K562 (cell line): Measurements from ENCODE around the gene HMCES. TPM values are rescaled to one million over a fixed set of nuclear protein-coding genes. Genes with fewer than 3 reads are reported as not detected.
"Not testable (repeated sequence)": the region's sequence is repeated elsewhere in the genome, so short reads cannot be mapped to it uniquely, and the experiment has no call there.

ENCODE experiments used
- ATAC-seq: fragments of 200-7000 bp; cut with Tn5 transposase; 3 replicates; pipeline ENCODE4 v1.9.1; 2020; ENCODE audit warnings: moderate library complexity
- BruUV-seq: library from RNA; stranded (reverse); fragments of 400-500 nt; replicated peaks from 2 replicates; lab custom pipeline; 2021; lab: Mats Ljungman, UMichigan
- CTCF ChIA-PET: fragments of 300-600 bp; formaldehyde crosslinking; extraction: SDS; loops from one replicate; lab custom pipeline; 2021; ENCODE audit warnings: low intra/inter-chr PET ratio; lab: Yijun Ruan, JAX
- POLR2A ChIA-PET: fragments of 300-600, 350-650 bp; sonication (Branson Sonifier 250); formaldehyde crosslinking; extraction: SDS; loops from one replicate; lab custom pipeline; 2021; ENCODE audit warnings: antibody characterized with exemption, inconsistent platforms; lab: Yijun Ruan, JAX
- DNase-seq, 4 experiments: peaks; one replicate each; pipeline versions ENCODE4 v3.0.0 to v3.0.0-alpha.2; 2011 to 2018; ENCODE audit warnings: low spot score in 3 of 4, mixed read lengths in 3 of 4; ENCODE audit errors: extremely low read depth in 1 of 4
- FAIRE-seq: peaks from 2 replicates; lab custom pipeline; 2011; peaks lifted over from hg19 to GRCh38; lab: Jason Lieb, UNC
- H2AFZ ChIP-seq: 2 replicates; pipeline ENCODE4 v1.6.0; 2011; ENCODE audit warnings: low read depth, low read length, control low read depth, inconsistent platforms
- H3K27ac ChIP-seq: fragments of 200-600 bp; 3 replicates; pipeline ENCODE4 v1.8.0; 2011; ENCODE audit warnings: low read depth, mild to moderate bottlenecking, control low read depth, inconsistent platforms, low read length, moderate library complexity, mixed read lengths; ENCODE audit errors: extremely low read depth
- H3K27me3 ChIP-seq, 2 experiments: fragments of 300-600 bp in 1 of 2; 2 replicates in 1 of 2; 3 replicates in 1 of 2; pipeline versions ENCODE4 v1.6.0 to v1.8.0; 2011; ENCODE audit warnings: inconsistent platforms in 2 of 2, low read length in 2 of 2, mild to moderate bottlenecking in 1 of 2, mixed read lengths in 1 of 2, moderate library complexity in 1 of 2; ENCODE audit not compliant: control insufficient read depth in 2 of 2, insufficient read depth in 2 of 2
- H3K36me3 ChIP-seq: fragments of 300-600 bp; 3 replicates; pipeline ENCODE4 v1.8.0; 2011; ENCODE audit warnings: mild to moderate bottlenecking, low read length, inconsistent platforms; ENCODE audit not compliant: control insufficient read depth, insufficient read depth
- H3K4me1 ChIP-seq, 2 experiments: fragments of 200-600 bp in 1 of 2; replicated peaks in 1 of 2; 2 replicates in 1 of 2; 3 replicates in 1 of 2; pipeline versions ENCODE4 v1.5.1 to v1.8.0; 2011; ENCODE audit warnings: inconsistent platforms in 2 of 2, low read length in 2 of 2, mild to moderate bottlenecking in 1 of 2, mixed read lengths in 1 of 2, moderate library complexity in 1 of 2; ENCODE audit not compliant: control insufficient read depth in 2 of 2, insufficient read depth in 2 of 2
- H3K4me2 ChIP-seq: 2 replicates; pipeline ENCODE4 v1.6.1; 2011; ENCODE audit warnings: low read length, control low read depth, inconsistent platforms, mixed read lengths; ENCODE audit not compliant: insufficient read depth
- H3K4me3 ChIP-seq: fragments of 200-600 bp; sonication (generic), shearing (Covaris generic); 2 replicates; pipeline ENCODE4 v1.5.1; 2016; ENCODE audit warnings: control low read depth, inconsistent platforms
- H3K79me2 ChIP-seq: fragments of 200-600 bp; 3 replicates; pipeline ENCODE4 v1.8.0; 2011; ENCODE audit warnings: low read length, inconsistent platforms; ENCODE audit not compliant: control insufficient read depth, insufficient read depth
- H3K9ac ChIP-seq, 2 experiments: 2 replicates each; pipeline versions ENCODE4 v1.6.0 to v1.6.1; 2011; ENCODE audit warnings: low read depth in 2 of 2, low read length in 2 of 2, control low read depth in 1 of 2, inconsistent platforms in 1 of 2, mild to moderate bottlenecking in 1 of 2, mixed read lengths in 1 of 2; ENCODE audit not compliant: insufficient read depth in 1 of 2
- H3K9me1 ChIP-seq: one replicate; pipeline ENCODE4 v1.6.0; 2011; ENCODE audit warnings: inconsistent platforms, mild to moderate bottlenecking, low read length, moderate library complexity; ENCODE audit not compliant: control insufficient read depth, insufficient read depth
- H3K9me3 ChIP-seq: replicated peaks from 2 replicates; pipeline ENCODE4 v1.5.1; 2011; ENCODE audit warnings: low read depth, low read length, inconsistent platforms; ENCODE audit not compliant: control insufficient read depth, insufficient read depth
- H4K20me1 ChIP-seq: replicated peaks from 2 replicates; pipeline ENCODE4 v1.6.1; 2011; ENCODE audit warnings: low read length, inconsistent platforms, mixed read lengths; ENCODE audit not compliant: control insufficient read depth, insufficient read depth
- U2AF2 ChIP-seq: fragments of 200-400 bp; formaldehyde crosslinking; optimal IDR thresholded peaks from 2 replicates; pipeline ENCODE3; 2017; ENCODE audit warnings: low read depth, mild to moderate bottlenecking, low read length
- ZBTB33 ChIP-seq: sonication (generic); formaldehyde crosslinking; IDR thresholded peaks from 2 replicates; pipeline ENCODE4 v1.8.1; 2023; ENCODE audit warnings: mild to moderate bottlenecking, missing genetic modification reagents
- ZNF263 ChIP-seq: sonication (generic); formaldehyde crosslinking; IDR thresholded peaks from 2 replicates; pipeline ENCODE4 v1.8.0; 2022; ENCODE audit warnings: mild to moderate bottlenecking, missing genetic modification reagents, borderline replicate concordance
- WGBS: fragments of 100-300 bp; shearing (Covaris generic); methylation state at CpG from one replicate; pipeline ENCODE4 v1.1.6; 2016; ENCODE audit warnings: low coverage, mixed read lengths; ENCODE audit not compliant: insufficient coverage; ENCODE audit errors: missing lambda C conversion rate; 5-methylcytosine and 5-hydroxymethylcytosine counted together
- in situ Hi-C: fragments of 300-500 bp; cut with MboI; formaldehyde crosslinking; loops from 4 replicates; pipeline ENCODE4 v1.15.0; 2018; ENCODE audit warnings: inconsistent platforms, mixed read lengths
- intact Hi-C: fragments of 100-400 bp; cut with micrococcal nuclease; formaldehyde crosslinking; loops from 2 replicates; pipeline ENCODE4 v1.14.2; 2022
- polyA plus RNA-seq, 8 experiments: library from polyadenylated mRNA; depleted of rRNA in 4 of 8; stranded (reverse) in 5 of 8; unstranded in 3 of 8; fragments of >200 nt; fragmentation: Nextera tagmentation in 2 of 8; fragmentation: Illumina TruSeq in 1 of 8; extraction: Ambion mirVana in 2 of 8; extraction: Trizol in 1 of 8; gene quantifications; 2 replicates each; pipeline versions ENCODE4 v1.2.1 to v1.2.3, GENCODE V29; 2011 to 2014; ENCODE audit warnings: inconsistent platforms in 1 of 8, missing spikeins in 1 of 8
- total RNA-seq, 7 experiments: library from RNA; depleted of rRNA in 6 of 7; stranded (reverse); fragments of >200 nt in 6 of 7; fragmentation: Illumina TruSeq in 2 of 7; extraction: Trizol in 2 of 7; gene quantifications; 2 replicates each; pipeline versions ENCODE4 v1.2.1 to v1.2.3, GENCODE V29; 2011 to 2021; ENCODE audit warnings: low replicate concordance in 1 of 7

HMCES gene
- total and polyA plus RNA-seq, 9 of the 15 experiments (the other 6 are each of a cell fraction or from before 2014, with no cell fraction given) = 18.8 to 45.3 (median 24.8) TPM

DNA sequence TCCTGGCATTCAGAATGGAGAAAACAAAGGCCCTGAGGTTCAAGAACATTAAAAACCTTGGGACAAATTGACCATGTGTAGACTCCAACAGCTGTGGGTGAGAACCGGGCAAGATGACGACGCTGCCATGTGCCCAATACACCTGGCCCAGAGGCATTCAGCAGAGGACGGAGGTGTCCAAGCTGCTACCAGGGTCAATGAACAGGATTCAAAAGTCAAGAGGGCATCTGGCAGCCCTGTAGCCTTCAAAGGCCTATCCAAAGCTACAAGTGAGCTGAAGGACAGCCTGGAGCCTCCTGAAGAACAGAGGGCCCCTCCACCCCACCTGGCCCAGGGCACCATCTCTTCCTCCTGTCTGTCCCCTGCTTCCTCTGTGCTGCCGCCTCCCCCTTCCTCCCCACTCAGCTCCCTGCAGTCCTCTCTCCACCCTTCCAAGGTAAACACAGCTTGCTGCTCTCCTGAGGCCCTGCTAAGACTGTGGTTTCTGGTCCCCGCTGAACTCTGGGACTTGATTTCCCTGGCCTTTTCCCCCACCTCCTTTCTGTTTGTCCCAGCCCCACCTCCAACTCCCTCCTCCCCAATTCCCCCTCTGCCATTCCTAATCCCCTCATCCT is 57.5 kb downstream of the HMCES start:
- Histone ChIP-seq H3K4me1 (peaks cover 3 to 4% of the 10 kb centered on the region in 2 experiments; a peak in 3 of 5 replicates), H3K9me1 (no peaks in the 10 kb centered on the region), H3K9me3 (no peaks in the 10 kb centered on the region), H3K79me2 (no peaks in the 10 kb centered on the region), H4K20me1 (no peaks in the 10 kb centered on the region), H3K27ac (no peak overlapping the region), H3K4me3 (no peak overlapping the region), H3K9ac (no peak overlapping the region; a peak in 1 of 4 replicates), H3K4me2 (no peak overlapping the region), H3K36me3 (no peaks in the 10 kb centered on the region), H3K27me3 (no peaks in the 10 kb centered on the region), H2AFZ (0 out of 2 replicates have a peak overlapping the region, but pooled peaks have one; percentile 8)
- TF ChIP-seq ZNF263 (CRISPR knock-in tag) = peak; percentile 72; the same call in 1 of the 2 replicates
- TF ChIP-seq U2AF2 = no peak
- no peak for TF ChIP-seq ZBTB33 (CRISPR knock-in tag)
- no TSS peak for BruUV-seq
- FAIRE-seq (no peak), ATAC-seq (no peak), DNase-seq (no peak)
- intact Hi-C loops (no loop called here), in situ Hi-C loops (no loop called here)
- 22% methylated on average over 4 of the region's 6 CpGs for whole genome bisulfite sequencing
- ChIA-PET POLR2A (interaction anchor here (0.8 kb wide), 1 partner anchor 20 kb away, joined by 4 read pairs; a partner anchor contains a TSS), CTCF (no interaction called here)

- CTCF ChIA-PET = not testable (repeated sequence)
These were observed 59.0 kb downstream of the HMCES start for GRCh38 chr3:129337719-129338118.

DNA sequence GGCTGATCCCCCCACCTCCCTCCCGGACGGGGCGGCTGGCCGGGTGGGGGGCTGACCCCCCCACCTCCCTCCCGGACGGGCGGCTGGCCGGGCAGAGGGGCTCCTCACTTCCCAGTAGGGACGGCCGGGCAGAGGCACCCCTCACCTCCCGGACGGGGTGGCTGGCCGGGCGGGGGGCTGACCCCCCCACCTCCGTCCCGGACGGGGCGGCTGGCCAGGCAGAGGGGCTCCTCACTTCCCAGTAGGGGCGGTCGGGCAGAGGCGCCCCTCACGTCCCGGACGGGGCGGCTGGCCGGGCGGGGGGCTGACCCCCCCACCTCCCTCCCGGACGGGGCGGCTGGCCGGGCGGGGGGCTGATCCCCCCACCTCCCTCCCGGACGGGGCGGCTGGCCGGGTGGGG is 60.5 kb downstream of the HMCES start:
- in situ Hi-C loops, H3K79me2 ChIP-seq, H3K36me3 ChIP-seq, intact Hi-C loops, H3K27me3 ChIP-seq, DNase-seq, H3K4me2 ChIP-seq, FAIRE-seq, BruUV-seq, H3K9ac ChIP-seq, H3K4me3 ChIP-seq, H3K9me1 ChIP-seq, ATAC-seq, POLR2A ChIA-PET, CTCF ChIA-PET, H4K20me1 ChIP-seq, H2AFZ ChIP-seq, H3K27ac ChIP-seq, H3K9me3 ChIP-seq: not testable (repeated sequence)
- no CpG with 5 or more reads among the region's 36 CpGs for WGBS
- H3K4me1 ChIP-seq = peaks cover 0 to 14% of the 10 kb centered on the region in 2 experiments; a peak in 2 of 5 replicates

More at GRCh38 chr3:129337719-129338118, 59.0 kb downstream of the HMCES start:
- H3K9ac ChIP-seq, H2AFZ ChIP-seq, BruUV-seq, H3K4me2 ChIP-seq, H3K9me3 ChIP-seq, ATAC-seq, H3K9me1 ChIP-seq, DNase-seq, H3K4me3 ChIP-seq, in situ Hi-C loops, H3K27me3 ChIP-seq, FAIRE-seq, H3K79me2 ChIP-seq, H3K36me3 ChIP-seq, H4K20me1 ChIP-seq, H3K4me1 ChIP-seq, intact Hi-C loops, H3K27ac ChIP-seq, POLR2A ChIA-PET: not testable (repeated sequence)
- WGBS = 42% methylated on average over 3 of the region's 4 CpGs
